H9 (cell line): Measurements from ENCODE around the gene SHOC1. TPM values are rescaled to one million over a fixed set of nuclear protein-coding genes. Genes with fewer than 3 reads are reported as not detected.

Experiments
- DNase-seq: peaks from one replicate; pipeline ENCODE4 v3.0.0-alpha.2; 2017
- H2AFZ ChIP-seq: one replicate; pipeline ENCODE4 v1.6.1; 2013; ENCODE audit warnings: mild to moderate bottlenecking, low read length, control low read depth, moderate library complexity
- H2AK5ac ChIP-seq: 2 replicates; pipeline ENCODE4 v1.6.1; 2013; ENCODE audit warnings: low read length, control low read depth, mixed read lengths; ENCODE audit not compliant: insufficient read length
- H2BK120ac ChIP-seq: one replicate; pipeline ENCODE4 v1.6.1; 2013; ENCODE audit warnings: low read depth, mild to moderate bottlenecking, low read length, control low read depth, inconsistent platforms; ENCODE audit not compliant: poor library complexity, severe bottlenecking
- H2BK12ac ChIP-seq: 2 replicates; pipeline ENCODE4 v1.6.1; 2013; ENCODE audit warnings: low read length, control low read depth, mixed read lengths, low read depth; ENCODE audit not compliant: insufficient read length
- H2BK15ac ChIP-seq: 2 replicates; pipeline ENCODE4 v1.6.1; 2013; ENCODE audit warnings: low read depth, low read length, control low read depth
- H2BK20ac ChIP-seq: one replicate; pipeline ENCODE4 v1.6.1; 2013; ENCODE audit warnings: low read depth, mild to moderate bottlenecking, low read length, control low read depth, inconsistent platforms; ENCODE audit not compliant: poor library complexity, severe bottlenecking
- H2BK5ac ChIP-seq: 2 replicates; pipeline ENCODE4 v1.6.1; 2013; ENCODE audit warnings: low read length, control low read depth, mixed read lengths; ENCODE audit not compliant: insufficient read length
- H3K14ac ChIP-seq: 2 replicates; pipeline ENCODE4 v1.6.1; 2013; ENCODE audit warnings: low read length, control low read depth; ENCODE audit not compliant: insufficient read depth
- H3K18ac ChIP-seq: 2 replicates; pipeline ENCODE4 v1.6.1; 2013; ENCODE audit warnings: low read depth, mild to moderate bottlenecking, mixed read lengths, low read length, control low read depth; ENCODE audit not compliant: insufficient read length
- H3K23ac ChIP-seq: 2 replicates; pipeline ENCODE4 v1.6.1; 2013; ENCODE audit warnings: low read length, control low read depth, mixed read lengths, low read depth; ENCODE audit not compliant: insufficient read length
- H3K23me2 ChIP-seq: 2 replicates; pipeline ENCODE4 v1.6.1; 2013; ENCODE audit warnings: low read depth, mild to moderate bottlenecking, mixed read lengths, low read length, control low read depth; ENCODE audit not compliant: insufficient read length, poor library complexity, severe bottlenecking
- H3K27ac ChIP-seq: 2 replicates; pipeline ENCODE4 v1.5.1; 2013; ENCODE audit warnings: low read length, control low read depth, mixed read lengths, low read depth; ENCODE audit not compliant: insufficient read length
- H3K27me3 ChIP-seq: 2 replicates; pipeline ENCODE4 v1.6.1; 2013; ENCODE audit warnings: low read length, control low read depth, inconsistent platforms; ENCODE audit not compliant: insufficient read depth
- H3K4ac ChIP-seq: 2 replicates; pipeline ENCODE4 v1.6.1; 2013; ENCODE audit warnings: low read depth, mild to moderate bottlenecking, control low read depth, inconsistent platforms, low read length, moderate library complexity
- H3K4me1 ChIP-seq: 2 replicates; pipeline ENCODE4 v1.6.1; 2013; ENCODE audit warnings: low read length, control low read depth, inconsistent platforms; ENCODE audit not compliant: insufficient read depth
- H3K4me2 ChIP-seq: 2 replicates; pipeline ENCODE4 v1.6.1; 2013; ENCODE audit warnings: low read length, control low read depth, mixed read lengths; ENCODE audit not compliant: insufficient read length, insufficient read depth
- H3K56ac ChIP-seq: 2 replicates; pipeline ENCODE4 v1.6.1; 2013; ENCODE audit warnings: low read depth, mild to moderate bottlenecking, mixed read lengths, low read length, control low read depth; ENCODE audit not compliant: insufficient read length
- H3K79me1 ChIP-seq: 2 replicates; pipeline ENCODE4 v1.6.1; 2013; ENCODE audit warnings: low read depth, mild to moderate bottlenecking, moderate library complexity, low read length, control low read depth, inconsistent platforms; ENCODE audit not compliant: insufficient read depth, poor library complexity, severe bottlenecking
- H3K79me2 ChIP-seq: 2 replicates; pipeline ENCODE4 v1.6.1; 2013; ENCODE audit warnings: low read length, control low read depth, inconsistent platforms; ENCODE audit not compliant: insufficient read depth
- H3K9ac ChIP-seq: 2 replicates; pipeline ENCODE4 v1.6.1; 2013; ENCODE audit warnings: low read length, control low read depth, mixed read lengths; ENCODE audit not compliant: insufficient read length; ENCODE audit errors: extremely low read depth
- H3K9me3 ChIP-seq: one replicate; pipeline ENCODE4 v1.6.1; 2013; ENCODE audit warnings: low read depth, low read length, inconsistent platforms; ENCODE audit not compliant: control insufficient read depth
- H3T11ph ChIP-seq: one replicate; pipeline ENCODE4 v1.6.1; 2013; ENCODE audit warnings: mild to moderate bottlenecking, low read length, control low read depth, inconsistent platforms
- H4K20me1 ChIP-seq: one replicate; pipeline ENCODE4 v1.6.1; 2013; ENCODE audit not compliant: control insufficient read depth, insufficient read length, insufficient read depth
- H4K5ac ChIP-seq: 2 replicates; pipeline ENCODE4 v1.6.1; 2013; ENCODE audit warnings: low read depth, mild to moderate bottlenecking, mixed read lengths, low read length, control low read depth; ENCODE audit not compliant: insufficient read length
- H4K8ac ChIP-seq: replicated peaks from 2 replicates; pipeline ENCODE4 v1.6.1; 2013; ENCODE audit warnings: low read length, control low read depth, mixed read lengths, low read depth; ENCODE audit not compliant: insufficient read length
- H4K91ac ChIP-seq: 2 replicates; pipeline ENCODE4 v1.6.1; 2013; ENCODE audit warnings: low read depth, mild to moderate bottlenecking, moderate library complexity, mixed read lengths, low read length, control low read depth; ENCODE audit not compliant: insufficient read length
- H3K27ac Mint-ChIP-seq, 3 experiments: 2 replicates in 2 of 3; 3 replicates in 1 of 3; pipeline ENCODE4 v1.8.0; 2020 to 2021; ENCODE audit warnings: mixed read lengths in 3 of 3, mild to moderate bottlenecking in 1 of 3, moderate library complexity in 1 of 3
- H3K27me3 Mint-ChIP-seq: 2 replicates; pipeline ENCODE4 v1.8.0; 2021; ENCODE audit warnings: low read depth, mild to moderate bottlenecking, moderate library complexity, mixed read lengths
- H3K36me3 Mint-ChIP-seq, 3 experiments: 2 replicates in 2 of 3; 3 replicates in 1 of 3; pipeline ENCODE4 v1.8.0; 2020 to 2021; ENCODE audit warnings: low read depth in 3 of 3, mixed read lengths in 3 of 3; ENCODE audit not compliant: insufficient read depth in 1 of 3
- H3K4me1 Mint-ChIP-seq, 2 experiments: 2 replicates each; pipeline ENCODE4 v1.8.0; 2020; ENCODE audit warnings: mixed read lengths in 2 of 2
- H3K4me3 Mint-ChIP-seq, 2 experiments: 2 replicates in 1 of 2; 3 replicates in 1 of 2; pipeline ENCODE4 v1.8.0; 2020 to 2021; ENCODE audit warnings: mild to moderate bottlenecking in 2 of 2, mixed read lengths in 2 of 2, moderate library complexity in 1 of 2
- H3K9me3 Mint-ChIP-seq, 2 experiments: 2 replicates in 1 of 2; 3 replicates in 1 of 2; pipeline ENCODE4 v1.8.0; 2020; ENCODE audit warnings: mild to moderate bottlenecking in 2 of 2, mixed read lengths in 2 of 2, moderate library complexity in 1 of 2
- CTCF ChIP-seq: fragments of 200-600 bp; sonication (generic); conservative IDR thresholded peaks from 3 replicates; pipeline ENCODE4 v1.8.0; 2021; ENCODE audit warnings: antibody characterized with exemption, mild to moderate bottlenecking
- WGBS: extraction: QIAGEN DNeasy Blood & Tissue Kit; methylation state at CpG from one replicate; pipeline ENCODE4 v1.1.7; 2013; ENCODE audit warnings: missing lambda C conversion rate, low lambda C conversion rate, mixed read lengths; ENCODE audit not compliant: insufficient read length; ENCODE audit errors: extremely low coverage; 5-methylcytosine and 5-hydroxymethylcytosine counted together
- total RNA-seq: library from RNA; stranded (reverse); gene quantifications from 2 replicates; pipeline ENCODE4 v1.2.1, GENCODE V29; 2021

SHOC1 gene
- total RNA-seq, 1 experiment from 2014 or later = not detected

- no peaks in the 10 kb centered on the region for H3K27me3 Mint-ChIP-seq
Measured at GRCh38 chr9:111783424-111783823, 11.3 kb downstream of the SHOC1 start.

More at GRCh38 chr9:111783424-111783823, 11.3 kb downstream of the SHOC1 start:
- Mint-ChIP-seq H3K4me1 (no peaks in the 10 kb centered on the region), H3K36me3 (peaks cover 0 to 11% (median 0%) of the 10 kb centered on the region in 3 experiments; a peak in 2 of 7 replicates), H3K9me3 (peaks cover 2 to 3% of the 10 kb centered on the region in 2 experiments; a peak in 1 of 5 replicates), H3K4me3 (no peak overlapping the region), H3K27ac (no peak overlapping the region)
- Histone ChIP-seq H2BK120ac (no peak overlapping the region), H3K23me2 (no peaks in the 10 kb centered on the region), H3K27me3 (no peaks in the 10 kb centered on the region), H3K9me3 (no peaks in the 10 kb centered on the region), H4K91ac (no peak overlapping the region), H2BK20ac (no peak overlapping the region), H3K27ac (no peak overlapping the region), H2AFZ (no peak overlapping the region), H3K9ac (no peak overlapping the region), H3K56ac (no peak overlapping the region), H3K79me2 (no peaks in the 10 kb centered on the region), H4K8ac (no peak overlapping the region), H3K79me1 (no peaks in the 10 kb centered on the region), H3K18ac (no peak overlapping the region), H2BK5ac (no peak overlapping the region), H3K23ac (no peak overlapping the region), H2BK15ac (no peak overlapping the region), H4K20me1 (no peaks in the 10 kb centered on the region), H2AK5ac (no peak overlapping the region), H3K4me2 (no peak overlapping the region), H2BK12ac (no peak overlapping the region), H3T11ph (no peak overlapping the region), H3K4ac (no peak overlapping the region), H3K14ac (no peak overlapping the region), H4K5ac (no peak overlapping the region), H3K4me1 (no peaks in the 10 kb centered on the region)
- no CpG with 5 or more reads among the region's 2 CpGs for WGBS
- no peak for TF ChIP-seq CTCF
- DNase-seq = no peak
